GM12878 (cell line): Measurements from ENCODE around the gene DOCK2. TPM values are rescaled to one million over a fixed set of nuclear protein-coding genes. Genes with fewer than 3 reads are reported as not detected.

Experiments
- ATAC-seq: fragments of 200-7000 bp; cut with Tn5 transposase; 3 replicates; pipeline ENCODE4 v1.9.1; 2020; ENCODE audit warnings: mild to moderate bottlenecking, moderate library complexity
- BruUV-seq: library from RNA; stranded (reverse); fragments of 400-500 nt; replicated peaks from 2 replicates; lab custom pipeline; 2021; lab: Mats Ljungman, UMichigan
- CTCF ChIA-PET: fragments of 300-600 bp; sonication (Branson Sonifier 250); formaldehyde crosslinking; extraction: SDS; loops from one replicate; lab custom pipeline; 2021; ENCODE audit warnings: inconsistent platforms; lab: Yijun Ruan, JAX
- POLR2A ChIA-PET: fragments of 350-600 bp; formaldehyde crosslinking; extraction: SDS; loops from one replicate; lab custom pipeline; 2021; ENCODE audit warnings: inconsistent platforms; lab: Charles Lee
- RAD21 ChIA-PET: fragments of 300-600 bp; sonication (Branson Sonifier 250); formaldehyde crosslinking; loops from one replicate; lab custom pipeline; 2023; ENCODE audit warnings: antibody characterized with exemption; ENCODE audit not compliant: unreplicated experiment; lab: Charles Lee
- SMC1A ChIA-PET: fragments of 300-600 bp; sonication (Branson Sonifier 250); formaldehyde crosslinking; loops from one replicate; lab custom pipeline; 2023; ENCODE audit not compliant: unreplicated experiment, uncharacterized antibody; lab: Charles Lee
- DNase-seq: peaks from one replicate; pipeline ENCODE4 v3.0.0-alpha.2; 2011; ENCODE audit warnings: low read depth, low spot score
- FAIRE-seq: peaks from 3 replicates; lab custom pipeline; 2011; peaks lifted over from hg19 to GRCh38; lab: Jason Lieb, UNC
- H2AFZ ChIP-seq: 2 replicates; pipeline ENCODE4 v1.6.0; 2011; ENCODE audit warnings: low read depth, low read length, control low read depth; ENCODE audit not compliant: control insufficient read depth
- H3K27ac ChIP-seq: 2 replicates; pipeline ENCODE4 v1.5.1; 2011; ENCODE audit warnings: control low read depth; ENCODE audit not compliant: control insufficient read depth, insufficient read depth
- H3K27me3 ChIP-seq, 2 experiments: replicated peaks in 1 of 2; 2 replicates each; pipeline versions ENCODE4 v1.6.0 to v1.6.1; 2011; ENCODE audit warnings: low read length in 1 of 2; ENCODE audit not compliant: control insufficient read depth in 2 of 2, insufficient read depth in 2 of 2
- H3K36me3 ChIP-seq, 2 experiments: 2 replicates each; pipeline ENCODE4 v1.5.1; 2011; ENCODE audit warnings: low read length in 1 of 2; ENCODE audit not compliant: control insufficient read depth in 2 of 2, insufficient read depth in 2 of 2
- H3K4me1 ChIP-seq: 2 replicates; pipeline ENCODE4 v1.6.1; 2011; ENCODE audit warnings: mild to moderate bottlenecking, low read length, moderate library complexity, mixed read lengths; ENCODE audit not compliant: control insufficient read depth, insufficient read depth
- H3K4me2 ChIP-seq: 2 replicates; pipeline ENCODE4 v1.6.0; 2011; ENCODE audit warnings: control low read depth; ENCODE audit not compliant: control insufficient read depth, insufficient read depth
- H3K4me3 ChIP-seq: fragments of 200-600 bp; sonication (generic); 2 replicates; pipeline ENCODE4 v1.5.1; 2016
- H3K79me2 ChIP-seq: 2 replicates; pipeline ENCODE4 v1.6.0; 2011; ENCODE audit warnings: low read length; ENCODE audit not compliant: control insufficient read depth, insufficient read depth
- H3K9ac ChIP-seq: 2 replicates; pipeline ENCODE4 v1.8.0; 2011; ENCODE audit warnings: low read length, control low read depth, mixed read lengths; ENCODE audit not compliant: control insufficient read depth, insufficient read depth
- H3K9me3 ChIP-seq: replicated peaks from 3 replicates; pipeline ENCODE4 v1.5.1; 2011; ENCODE audit warnings: mild to moderate bottlenecking, low read length; ENCODE audit not compliant: control insufficient read depth, insufficient read depth
- H4K20me1 ChIP-seq: 2 replicates; pipeline ENCODE4 v1.6.0; 2011; ENCODE audit not compliant: control insufficient read depth, insufficient read depth
- BCLAF1 ChIP-seq: fragments of 450-650 bp; IDR thresholded peaks from 2 replicates; pipeline ENCODE4 v1.6.1; 2017; ENCODE audit warnings: antibody characterized with exemption, mild to moderate bottlenecking, moderate library complexity
- KDM1A ChIP-seq: fragments of 200-600 bp; sonication (generic); IDR thresholded peaks from 2 replicates; pipeline ENCODE4 v1.6.1; 2016; ENCODE audit warnings: borderline replicate concordance
- NFYB ChIP-seq: IDR thresholded peaks from 2 replicates; pipeline ENCODE4 v1.6.1; 2011; ENCODE audit warnings: low read depth, mild to moderate bottlenecking, low read length, improper control_type of control experiment, moderate library complexity; ENCODE audit not compliant: insufficient read depth
- RELA ChIP-seq: fragments of 450-650 bp; IDR thresholded peaks from 2 replicates; pipeline ENCODE4 v1.8.0; 2014; ENCODE audit warnings: borderline replicate concordance; ENCODE audit not compliant: partially characterized antibody
- RFX5 ChIP-seq: IDR thresholded peaks from 2 replicates; pipeline ENCODE4 v1.6.1; 2011; ENCODE audit warnings: low read depth, low read length, improper control_type of control experiment
- SMAD1 ChIP-seq: fragments of 450-650 bp; IDR thresholded peaks from 2 replicates; pipeline ENCODE4 v1.6.1; 2018; ENCODE audit warnings: mild to moderate bottlenecking, low read depth; ENCODE audit not compliant: partially characterized antibody
- SMARCA5 ChIP-seq: fragments of 450-650 bp; IDR thresholded peaks from 2 replicates; pipeline ENCODE4 v1.6.1; 2017; ENCODE audit warnings: mild to moderate bottlenecking
- SUPT20H ChIP-seq: IDR thresholded peaks from 2 replicates; pipeline ENCODE4 v1.6.1; 2011; ENCODE audit warnings: low read depth, mild to moderate bottlenecking, low read length, moderate library complexity, borderline replicate concordance; ENCODE audit not compliant: control insufficient read depth
- TARDBP ChIP-seq: IDR thresholded peaks from 2 replicates; pipeline ENCODE4 v1.6.1; 2016; ENCODE audit warnings: borderline replicate concordance
- TBL1XR1 ChIP-seq: IDR thresholded peaks from 2 replicates; pipeline ENCODE4 v1.6.1; 2012; ENCODE audit warnings: low read depth, low read length, improper control_type of control experiment
- ZNF24 ChIP-seq: fragments of 450-650 bp; IDR thresholded peaks from 2 replicates; pipeline ENCODE4 v1.6.1; 2017; ENCODE audit warnings: antibody characterized with exemption, mild to moderate bottlenecking
- WGBS: methylation state at CpG from one replicate; pipeline ENCODE4 v1.1.6; 2016; ENCODE audit warnings: low lambda C conversion rate; ENCODE audit not compliant: insufficient replicate concordance, insufficient coverage; ENCODE audit errors: missing lambda C conversion rate; 5-methylcytosine and 5-hydroxymethylcytosine counted together
- in situ Hi-C: fragments of 300-500 bp; cut with MboI; formaldehyde crosslinking; loops from 9 replicates; pipeline ENCODE4 v1.14.3; 2018; ENCODE audit warnings: mixed read lengths
- intact Hi-C: fragments of 100-400 bp; cut with micrococcal nuclease; formaldehyde crosslinking; loops from one replicate; pipeline ENCODE4 v1.14.2; 2022; ENCODE audit not compliant: unreplicated experiment
- polyA plus RNA-seq, 11 experiments: library from polyadenylated mRNA; depleted of rRNA in 4 of 11; unstranded in 6 of 11; stranded (reverse) in 5 of 11; fragments of >200 nt; fragmentation: Nextera tagmentation in 4 of 11; fragmentation: Illumina TruSeq in 1 of 11; extraction: Ambion mirVana in 4 of 11; extraction: Trizol in 1 of 11; gene quantifications; 1 replicate in 1 of 11; 2 replicates in 10 of 11; pipeline versions ENCODE4 v1.2.1 to v1.2.3, GENCODE V29; 2011 to 2016; ENCODE audit warnings: inconsistent platforms in 2 of 11, missing spikeins in 2 of 11, low read depth in 1 of 11
- total RNA-seq, 4 experiments: library from RNA; depleted of rRNA in 3 of 4; stranded (reverse); fragments of >200 nt in 3 of 4; fragmentation: Illumina TruSeq in 1 of 4; extraction: Trizol in 1 of 4; gene quantifications; 2 replicates each; pipeline versions ENCODE4 v1.2.1 to v1.2.3, GENCODE V29; 2013 to 2021
- TF ChIP-seq, protein P1 (sequence below): fragments of 450-650 bp; IDR thresholded peaks from 2 replicates; pipeline ENCODE4 v1.6.1; 2016; ENCODE audit warnings: mild to moderate bottlenecking
- TF ChIP-seq, protein P2 (sequence below): IDR thresholded peaks from 2 replicates; pipeline ENCODE4 v1.6.1; 2012; ENCODE audit warnings: improper control_type of control experiment, low read depth, low read length; ENCODE audit not compliant: insufficient replicate concordance
- TF ChIP-seq, protein P3 (sequence below): IDR thresholded peaks from 2 replicates; pipeline ENCODE4 v1.6.1; 2011; ENCODE audit warnings: mild to moderate bottlenecking, low read depth, low read length, moderate library complexity; ENCODE audit not compliant: insufficient replicate concordance

DOCK2 gene
- total and polyA plus RNA-seq, 10 of the 15 experiments (the other 5 are each of a cell fraction or from before 2014, with no cell fraction given): 34.2 to 192 (median 118) TPM

GRCh38 chr5:170000155-170000554, 363.1 kb downstream of the DOCK2 start:
- no peak for ATAC-seq
- H3K9me3 ChIP-seq: no peaks in the 10 kb centered on the region; the same call in 2 of the 3 replicates
- CTCF ChIA-PET: no interaction called here
- WGBS: 95% methylated on average over 2 of the region's 2 CpGs
- SMC1A ChIA-PET: no interaction called here
- H3K4me1 ChIP-seq: no peaks in the 10 kb centered on the region
- RAD21 ChIA-PET: no interaction called here
- POLR2A ChIA-PET: no interaction called here
- H3K27me3 ChIP-seq: no peaks in the 10 kb centered on the region
- no peak overlapping the region for H3K4me3 ChIP-seq
- no TSS peak for BruUV-seq
- no peaks in the 10 kb centered on the region for H3K79me2 ChIP-seq
- H3K27ac ChIP-seq: no peak overlapping the region
- H4K20me1 ChIP-seq: no peaks in the 10 kb centered on the region
- H2AFZ ChIP-seq: no peak overlapping the region
- H3K9ac ChIP-seq: no peak overlapping the region
- FAIRE-seq: no peak
- H3K36me3 ChIP-seq: peaks cover 11 to 46% of the 10 kb centered on the region in 2 experiments
- intact Hi-C loops: no loop called here
- DNase-seq: no peak
- no peak overlapping the region for H3K4me2 ChIP-seq
- in situ Hi-C loops: no loop called here
- TF ChIP-seq SUPT20H (no peak), RELA (no peak), RFX5 (no peak), ZNF24 (no peak), KDM1A (no peak), TBL1XR1 (no peak), BCLAF1 (no peak), TARDBP (no peak), SMAD1 (no peak), NFYB (no peak), SMARCA5 (no peak)
- TF ChIP-seq, protein P1, sequence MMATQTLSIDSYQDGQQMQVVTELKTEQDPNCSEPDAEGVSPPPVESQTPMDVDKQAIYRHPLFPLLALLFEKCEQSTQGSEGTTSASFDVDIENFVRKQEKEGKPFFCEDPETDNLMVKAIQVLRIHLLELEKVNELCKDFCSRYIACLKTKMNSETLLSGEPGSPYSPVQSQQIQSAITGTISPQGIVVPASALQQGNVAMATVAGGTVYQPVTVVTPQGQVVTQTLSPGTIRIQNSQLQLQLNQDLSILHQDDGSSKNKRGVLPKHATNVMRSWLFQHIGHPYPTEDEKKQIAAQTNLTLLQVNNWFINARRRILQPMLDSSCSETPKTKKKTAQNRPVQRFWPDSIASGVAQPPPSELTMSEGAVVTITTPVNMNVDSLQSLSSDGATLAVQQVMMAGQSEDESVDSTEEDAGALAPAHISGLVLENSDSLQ: no peak
- TF ChIP-seq, protein P2, sequence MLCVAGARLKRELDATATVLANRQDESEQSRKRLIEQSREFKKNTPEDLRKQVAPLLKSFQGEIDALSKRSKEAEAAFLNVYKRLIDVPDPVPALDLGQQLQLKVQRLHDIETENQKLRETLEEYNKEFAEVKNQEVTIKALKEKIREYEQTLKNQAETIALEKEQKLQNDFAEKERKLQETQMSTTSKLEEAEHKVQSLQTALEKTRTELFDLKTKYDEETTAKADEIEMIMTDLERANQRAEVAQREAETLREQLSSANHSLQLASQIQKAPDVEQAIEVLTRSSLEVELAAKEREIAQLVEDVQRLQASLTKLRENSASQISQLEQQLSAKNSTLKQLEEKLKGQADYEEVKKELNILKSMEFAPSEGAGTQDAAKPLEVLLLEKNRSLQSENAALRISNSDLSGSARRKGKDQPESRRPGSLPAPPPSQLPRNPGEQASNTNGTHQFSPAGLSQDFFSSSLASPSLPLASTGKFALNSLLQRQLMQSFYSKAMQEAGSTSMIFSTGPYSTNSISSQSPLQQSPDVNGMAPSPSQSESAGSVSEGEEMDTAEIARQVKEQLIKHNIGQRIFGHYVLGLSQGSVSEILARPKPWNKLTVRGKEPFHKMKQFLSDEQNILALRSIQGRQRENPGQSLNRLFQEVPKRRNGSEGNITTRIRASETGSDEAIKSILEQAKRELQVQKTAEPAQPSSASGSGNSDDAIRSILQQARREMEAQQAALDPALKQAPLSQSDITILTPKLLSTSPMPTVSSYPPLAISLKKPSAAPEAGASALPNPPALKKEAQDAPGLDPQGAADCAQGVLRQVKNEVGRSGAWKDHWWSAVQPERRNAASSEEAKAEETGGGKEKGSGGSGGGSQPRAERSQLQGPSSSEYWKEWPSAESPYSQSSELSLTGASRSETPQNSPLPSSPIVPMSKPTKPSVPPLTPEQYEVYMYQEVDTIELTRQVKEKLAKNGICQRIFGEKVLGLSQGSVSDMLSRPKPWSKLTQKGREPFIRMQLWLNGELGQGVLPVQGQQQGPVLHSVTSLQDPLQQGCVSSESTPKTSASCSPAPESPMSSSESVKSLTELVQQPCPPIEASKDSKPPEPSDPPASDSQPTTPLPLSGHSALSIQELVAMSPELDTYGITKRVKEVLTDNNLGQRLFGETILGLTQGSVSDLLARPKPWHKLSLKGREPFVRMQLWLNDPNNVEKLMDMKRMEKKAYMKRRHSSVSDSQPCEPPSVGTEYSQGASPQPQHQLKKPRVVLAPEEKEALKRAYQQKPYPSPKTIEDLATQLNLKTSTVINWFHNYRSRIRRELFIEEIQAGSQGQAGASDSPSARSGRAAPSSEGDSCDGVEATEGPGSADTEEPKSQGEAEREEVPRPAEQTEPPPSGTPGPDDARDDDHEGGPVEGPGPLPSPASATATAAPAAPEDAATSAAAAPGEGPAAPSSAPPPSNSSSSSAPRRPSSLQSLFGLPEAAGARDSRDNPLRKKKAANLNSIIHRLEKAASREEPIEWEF: no peak
- TF ChIP-seq, protein P3, sequence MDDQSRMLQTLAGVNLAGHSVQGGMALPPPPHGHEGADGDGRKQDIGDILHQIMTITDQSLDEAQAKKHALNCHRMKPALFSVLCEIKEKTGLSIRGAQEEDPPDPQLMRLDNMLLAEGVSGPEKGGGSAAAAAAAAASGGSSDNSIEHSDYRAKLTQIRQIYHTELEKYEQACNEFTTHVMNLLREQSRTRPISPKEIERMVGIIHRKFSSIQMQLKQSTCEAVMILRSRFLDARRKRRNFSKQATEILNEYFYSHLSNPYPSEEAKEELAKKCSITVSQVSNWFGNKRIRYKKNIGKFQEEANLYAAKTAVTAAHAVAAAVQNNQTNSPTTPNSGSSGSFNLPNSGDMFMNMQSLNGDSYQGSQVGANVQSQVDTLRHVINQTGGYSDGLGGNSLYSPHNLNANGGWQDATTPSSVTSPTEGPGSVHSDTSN: no peak
